HepG2 (cell line): ENCODE results near the gene TOP1. TPM values are rescaled to one million over a fixed set of nuclear protein-coding genes. Genes with fewer than 3 reads are reported as not detected.

ENCODE experiments used
- CHD4 ChIP-seq: fragments of 200-600 bp; sonication (generic); IDR thresholded peaks from 2 replicates; pipeline ENCODE4 v1.7.0; 2017; ENCODE audit warnings: mild to moderate bottlenecking, low read length, borderline replicate concordance
- CREM ChIP-seq, 2 experiments: sonication (generic) in 1 of 2; formaldehyde crosslinking in 1 of 2; IDR thresholded peaks; 2 replicates each; pipeline versions ENCODE4 v1.4.0 to v1.6.1; 2016 to 2020; ENCODE audit warnings: antibody characterized with exemption in 1 of 2, mild to moderate bottlenecking in 1 of 2, missing genetic modification reagents in 1 of 2
- DPF2 ChIP-seq: sonication (generic); formaldehyde crosslinking; IDR thresholded peaks from 2 replicates; pipeline ENCODE4 v1.4.0; 2020; ENCODE audit warnings: mild to moderate bottlenecking, low read depth, missing genetic modification reagents, borderline replicate concordance
- FOXC1 ChIP-seq: sonication (generic); formaldehyde crosslinking; IDR thresholded peaks from 2 replicates; pipeline ENCODE4 v1.8.0; 2022; ENCODE audit warnings: mild to moderate bottlenecking, missing genetic modification reagents, borderline replicate concordance
- HMG20A ChIP-seq: IDR thresholded peaks from 2 replicates; pipeline ENCODE4 v1.6.1; 2016; ENCODE audit warnings: borderline replicate concordance
- HNF4A ChIP-seq: sonication (generic); formaldehyde crosslinking; IDR thresholded peaks from 2 replicates; pipeline ENCODE4 v1.4.0; 2020; ENCODE audit warnings: missing genetic modification reagents
- HNRNPLL ChIP-seq: fragments of 200-400 bp; formaldehyde crosslinking; IDR thresholded peaks from 2 replicates; pipeline ENCODE4 v1.6.1; 2017; ENCODE audit warnings: mild to moderate bottlenecking, low read depth, low read length; ENCODE audit not compliant: poor library complexity, severe bottlenecking
- JDP2 ChIP-seq: sonication (generic); formaldehyde crosslinking; IDR thresholded peaks from 2 replicates; pipeline ENCODE4 v1.8.1; 2022; ENCODE audit warnings: missing genetic modification reagents, borderline replicate concordance
- KLF16 ChIP-seq, 2 experiments: sonication (generic) in 1 of 2; formaldehyde crosslinking in 1 of 2; IDR thresholded peaks; 2 replicates each; pipeline versions ENCODE4 v1.6.1 to v1.8.0; 2016 to 2023; ENCODE audit warnings: missing genetic modification reagents in 2 of 2, missing compliant biosample characterization in 1 of 2
- MATR3 ChIP-seq: sonication (generic); formaldehyde crosslinking; IDR thresholded peaks from 2 replicates; pipeline ENCODE4 v1.4.0; 2020; ENCODE audit warnings: missing genetic modification reagents
- MBD4 ChIP-seq: IDR thresholded peaks from 2 replicates; pipeline ENCODE4 v1.6.1; 2012; ENCODE audit warnings: low read length, inconsistent platforms, borderline replicate concordance
- NFKBIZ ChIP-seq: IDR thresholded peaks from 2 replicates; pipeline ENCODE4 v1.6.1; 2018; ENCODE audit warnings: missing genetic modification reagents, missing compliant biosample characterization
- PHF8 ChIP-seq: sonication (generic); formaldehyde crosslinking; IDR thresholded peaks from 2 replicates; pipeline ENCODE4 v1.5.0; 2020; ENCODE audit warnings: missing genetic modification reagents
- RXRA ChIP-seq: sonication (generic); formaldehyde crosslinking; IDR thresholded peaks from 2 replicates; pipeline ENCODE4 v1.5.1; 2020; ENCODE audit warnings: missing genetic modification reagents
- SMYD3 ChIP-seq: sonication (generic); formaldehyde crosslinking; IDR thresholded peaks from 2 replicates; pipeline ENCODE4 v1.8.1; 2023; ENCODE audit warnings: mild to moderate bottlenecking, missing genetic modification reagents
- SUZ12 ChIP-seq: fragments of 150-350 bp; IDR thresholded peaks from 2 replicates; pipeline ENCODE4 v1.6.1; 2014; ENCODE audit warnings: low read depth, low read length
- ZBTB3 ChIP-seq: sonication (generic); formaldehyde crosslinking; IDR thresholded peaks from 2 replicates; pipeline ENCODE4 v1.4.0; 2020; ENCODE audit warnings: low read depth, mild to moderate bottlenecking, moderate library complexity, missing genetic modification reagents, borderline replicate concordance
- ZFYVE20 ChIP-seq: sonication (generic); formaldehyde crosslinking; IDR thresholded peaks from 2 replicates; pipeline ENCODE4 v1.8.0; 2023; ENCODE audit warnings: low read depth, mild to moderate bottlenecking, moderate library complexity, missing genetic modification reagents, borderline replicate concordance
- ZNF335 ChIP-seq: sonication (generic); formaldehyde crosslinking; IDR thresholded peaks from 2 replicates; pipeline ENCODE4 v1.4.0; 2020; ENCODE audit warnings: missing genetic modification reagents
- ZNF713 ChIP-seq: sonication (generic); formaldehyde crosslinking; IDR thresholded peaks from 2 replicates; pipeline ENCODE4 v1.4.0; 2020; ENCODE audit warnings: mild to moderate bottlenecking, missing genetic modification reagents
- ZNF790 ChIP-seq: sonication (generic); formaldehyde crosslinking; IDR thresholded peaks from 2 replicates; pipeline ENCODE4 v1.8.0; 2022; ENCODE audit warnings: missing genetic modification reagents, mild to moderate bottlenecking, borderline replicate concordance
- polyA plus RNA-seq, 8 experiments: library from polyadenylated mRNA; depleted of rRNA in 3 of 8; stranded (reverse) in 7 of 8; unstranded in 1 of 8; fragments of >200 nt; fragmentation: Illumina TruSeq in 4 of 8; extraction: Trizol in 4 of 8; gene quantifications; 2 replicates each; pipeline versions ENCODE4 v1.2.1 to v1.2.3, GENCODE V29; 2011 to 2016; ENCODE audit warnings: low read depth in 4 of 8, missing spikeins in 1 of 8, mixed read lengths in 1 of 8; ENCODE audit not compliant: insufficient read depth in 1 of 8
- total RNA-seq, 5 experiments: library from RNA; depleted of rRNA; stranded (reverse); fragments of >200 nt; fragmentation: Illumina TruSeq; extraction: Trizol; gene quantifications; 2 replicates each; pipeline ENCODE4 v1.2.3, GENCODE V29; 2016; ENCODE audit warnings: low read depth in 1 of 5
- TF ChIP-seq, protein P1 (sequence below): sonication (generic); formaldehyde crosslinking; IDR thresholded peaks from 2 replicates; pipeline ENCODE4 v1.5.1; 2020; ENCODE audit warnings: mild to moderate bottlenecking, missing genetic modification reagents
- TF ChIP-seq, protein P2 (sequence below): sonication (generic); formaldehyde crosslinking; IDR thresholded peaks from 2 replicates; pipeline ENCODE4 v1.5.1; 2020; ENCODE audit warnings: missing genetic modification reagents, mild to moderate bottlenecking, borderline replicate concordance

TOP1 gene
- total and polyA plus RNA-seq, 2 of the 13 experiments (the other 11 are each of a cell fraction or from before 2014, with no cell fraction given) = 10.2 to 19.4 TPM

DNA sequence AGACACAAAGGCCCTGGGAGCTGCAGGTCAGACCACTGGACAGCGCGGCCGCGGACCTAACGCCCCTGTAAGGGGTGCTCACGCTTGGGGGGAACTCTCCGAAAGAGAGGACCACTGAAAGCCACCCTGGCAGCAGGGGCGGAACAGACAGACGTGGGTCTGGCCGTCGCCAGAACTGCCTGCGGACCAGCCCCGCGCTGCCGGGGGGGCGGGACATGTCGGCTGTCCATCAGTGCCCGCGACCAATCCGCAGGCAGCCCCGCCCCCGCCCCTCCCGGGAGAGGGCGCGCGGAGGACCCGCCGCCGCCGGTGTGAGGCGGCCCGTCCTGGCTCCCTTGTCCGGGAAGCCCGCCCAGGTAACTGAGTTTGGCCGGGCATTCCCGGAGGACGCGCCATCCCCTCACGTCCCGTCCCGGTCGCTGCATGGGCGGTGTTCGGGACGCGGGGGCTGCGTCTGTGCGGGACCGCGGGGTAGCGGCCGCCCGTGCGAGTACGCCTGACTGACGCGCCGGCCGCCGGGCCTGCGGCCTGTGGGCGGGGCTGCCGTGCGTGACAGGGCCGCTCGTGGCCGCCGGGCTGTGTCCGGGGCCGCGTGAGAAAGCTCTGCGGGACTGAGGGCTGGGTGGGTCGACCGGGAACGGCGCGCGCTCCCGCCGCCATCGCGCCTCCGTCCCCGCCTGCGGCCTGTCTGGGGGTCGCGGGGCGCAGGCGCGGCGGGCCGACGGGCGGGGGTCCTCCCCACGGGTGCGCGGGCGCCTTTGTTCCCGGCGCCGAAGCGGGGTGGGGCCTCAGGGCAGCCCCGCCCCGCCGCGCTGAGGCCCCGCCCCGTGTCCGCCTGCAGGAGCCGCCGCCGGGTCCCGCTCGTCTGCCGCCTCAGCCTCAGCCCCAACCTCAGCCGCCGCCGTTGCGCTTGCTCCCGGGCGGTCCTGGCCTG, 108.3 kb downstream of the TOP1 start, which contains the start of gene PLCG1 (continued):
- TF ChIP-seq, protein P1, sequence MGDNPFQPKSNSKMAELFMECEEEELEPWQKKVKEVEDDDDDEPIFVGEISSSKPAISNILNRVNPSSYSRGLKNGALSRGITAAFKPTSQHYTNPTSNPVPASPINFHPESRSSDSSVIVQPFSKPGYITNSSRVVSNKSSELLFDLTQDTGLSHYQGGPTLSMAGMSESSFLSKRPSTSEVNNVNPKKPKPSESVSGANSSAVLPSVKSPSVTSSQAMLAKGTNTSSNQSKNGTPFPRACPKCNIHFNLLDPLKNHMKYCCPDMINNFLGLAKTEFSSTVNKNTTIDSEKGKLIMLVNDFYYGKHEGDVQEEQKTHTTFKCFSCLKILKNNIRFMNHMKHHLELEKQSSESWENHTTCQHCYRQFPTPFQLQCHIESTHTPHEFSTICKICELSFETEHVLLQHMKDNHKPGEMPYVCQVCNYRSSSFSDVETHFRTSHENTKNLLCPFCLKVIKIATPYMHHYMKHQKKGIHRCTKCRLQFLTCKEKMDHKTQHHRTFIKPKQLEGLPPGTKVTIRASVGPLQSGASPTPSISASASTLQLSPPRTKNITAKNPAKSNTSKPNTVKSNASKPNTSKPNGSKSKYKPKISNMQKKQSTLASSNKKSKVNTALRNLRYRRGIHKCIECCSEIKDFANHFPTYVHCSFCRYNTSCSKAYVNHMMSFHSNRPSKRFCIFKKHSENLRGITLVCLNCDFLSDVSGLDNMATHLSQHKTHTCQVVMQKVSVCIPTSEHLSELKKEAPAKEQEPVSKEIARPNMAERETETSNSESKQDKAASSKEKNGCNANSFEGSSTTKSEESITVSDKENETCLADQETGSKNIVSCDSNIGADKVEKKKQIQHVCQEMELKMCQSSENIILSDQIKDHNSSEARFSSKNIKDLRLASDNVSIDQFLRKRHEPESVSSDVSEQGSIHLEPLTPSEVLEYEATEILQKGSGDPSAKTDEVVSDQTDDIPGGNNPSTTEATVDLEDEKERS (CRISPR knock-in tag) = peak; percentile 93; the same call in 1 of the 2 replicates
- TF ChIP-seq KLF16 (CRISPR knock-in tag; IDR thresholded peaks at IDR 0.05) = peak in 1 of 2 experiments; percentile 91; a peak in 2 of 4 replicates
- no peak for TF ChIP-seq NFKBIZ (CRISPR knock-in tag)
- no peak for TF ChIP-seq CREM (IDR thresholded peaks at IDR 0.05)
- TF ChIP-seq CREM (CRISPR knock-in tag; IDR thresholded peaks at IDR 0.05) = no peak
- 0 out of 2 replicates have a peak, but pooled peaks have one; percentile 41 for TF ChIP-seq ZBTB3 (CRISPR knock-in tag)
- no peak for TF ChIP-seq JDP2 (CRISPR knock-in tag)
- no peak for TF ChIP-seq MBD4
- TF ChIP-seq FOXC1 (CRISPR knock-in tag) = peak; percentile 9
- no peak for TF ChIP-seq ZNF713 (CRISPR knock-in tag)
- no peak for TF ChIP-seq SMYD3 (CRISPR knock-in tag)
- TF ChIP-seq ZNF790 (CRISPR knock-in tag) = peak; percentile 89; the same call in 1 of the 2 replicates
- TF ChIP-seq CHD4 = no peak
- TF ChIP-seq HNF4A (CRISPR knock-in tag) = peak; percentile 3; the same call in 1 of the 2 replicates
- no peak; the same call in 1 of the 2 replicates for TF ChIP-seq HMG20A
- TF ChIP-seq HNRNPLL = peak; percentile 78
- peak; percentile 94 for TF ChIP-seq PHF8
- TF ChIP-seq DPF2 (CRISPR knock-in tag) = peak; percentile 2; the same call in 1 of the 2 replicates
- TF ChIP-seq ZNF335 (CRISPR knock-in tag) = peak; percentile 75; the same call in 1 of the 2 replicates
- TF ChIP-seq RXRA (CRISPR knock-in tag) = peak; percentile 80; the same call in 1 of the 2 replicates
- no peak for TF ChIP-seq ZFYVE20 (CRISPR knock-in tag)
- TF ChIP-seq, protein P2, sequence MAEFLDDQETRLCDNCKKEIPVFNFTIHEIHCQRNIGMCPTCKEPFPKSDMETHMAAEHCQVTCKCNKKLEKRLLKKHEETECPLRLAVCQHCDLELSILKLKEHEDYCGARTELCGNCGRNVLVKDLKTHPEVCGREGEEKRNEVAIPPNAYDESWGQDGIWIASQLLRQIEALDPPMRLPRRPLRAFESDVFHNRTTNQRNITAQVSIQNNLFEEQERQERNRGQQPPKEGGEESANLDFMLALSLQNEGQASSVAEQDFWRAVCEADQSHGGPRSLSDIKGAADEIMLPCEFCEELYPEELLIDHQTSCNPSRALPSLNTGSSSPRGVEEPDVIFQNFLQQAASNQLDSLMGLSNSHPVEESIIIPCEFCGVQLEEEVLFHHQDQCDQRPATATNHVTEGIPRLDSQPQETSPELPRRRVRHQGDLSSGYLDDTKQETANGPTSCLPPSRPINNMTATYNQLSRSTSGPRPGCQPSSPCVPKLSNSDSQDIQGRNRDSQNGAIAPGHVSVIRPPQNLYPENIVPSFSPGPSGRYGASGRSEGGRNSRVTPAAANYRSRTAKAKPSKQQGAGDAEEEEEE (CRISPR knock-in tag) = no peak
- TF ChIP-seq MATR3 = 0 out of 2 replicates have a peak, but pooled peaks have one; percentile 91
- no peak for TF ChIP-seq SUZ12
